Gastroesophageal sphincter (tissue), 4 donors: ENCODE measurements around the gene UNC5A. TPM values are rescaled to one million over a fixed set of nuclear protein-coding genes. Genes with fewer than 3 reads are reported as not detected.

ENCODE experiments used
- ATAC-seq: fragments of 150-250 bp; one replicate; pipeline ENCODE4 v1.9.1; 2016; ENCODE audit warnings: mild to moderate bottlenecking, moderate library complexity
- H3K27ac ChIP-seq, 4 donors: fragments of 200-600 bp; sonication (generic) in 3 of 4; 1 replicate in 3 of 4; 2 replicates in 1 of 4; pipeline ENCODE4 v1.5.1; 2016 to 2019
- H3K27me3 ChIP-seq: fragments of 200-600 bp; sonication (generic); one replicate; pipeline ENCODE4 v1.5.1; 2019
- H3K36me3 ChIP-seq, 2 donors: fragments of 200-600 bp; sonication (generic); one replicate each; pipeline ENCODE4 v1.5.1; 2019; ENCODE audit warnings: control low read depth in 1 of 2
- H3K4me1 ChIP-seq, 3 donors: fragments of 200-600 bp; sonication (generic); 1 replicate in 2 of 3; 2 replicates in 1 of 3; pipeline ENCODE4 v1.5.1; 2016 to 2019; ENCODE audit warnings: control low read depth in 2 of 3
- H3K4me3 ChIP-seq, 2 donors: fragments of 200-600 bp; sonication (generic); one replicate each; pipeline ENCODE4 v1.5.1; 2019; ENCODE audit warnings: mild to moderate bottlenecking in 1 of 2, moderate library complexity in 1 of 2
- H3K9me3 ChIP-seq, 3 donors: fragments of 200-600 bp; sonication (generic); one replicate each; pipeline ENCODE4 v1.5.1; 2017 to 2019; ENCODE audit warnings: control low read depth in 2 of 3
- CTCF ChIP-seq, 4 experiments: fragments of 200-600 bp in 2 of 4; fragments of 450-650 bp in 2 of 4; sonication (generic) in 1 of 4; IDR thresholded peaks; one replicate each; pipeline ENCODE4 v1.5.1; 2017 to 2019; ENCODE audit warnings: antibody characterized with exemption in 4 of 4, mild to moderate bottlenecking in 2 of 4, moderate library complexity in 2 of 4
- EP300 ChIP-seq: sonication (generic); formaldehyde crosslinking; IDR thresholded peaks from one replicate; pipeline ENCODE4 v1.6.1; 2017; ENCODE audit warnings: antibody characterized with exemption, mild to moderate bottlenecking
- POLR2A ChIP-seq, 2 donors: fragments of 450-650 bp; IDR thresholded peaks; one replicate each; pipeline ENCODE4 v1.6.1; 2017; ENCODE audit warnings: antibody characterized with exemption in 2 of 2, mild to moderate bottlenecking in 2 of 2, moderate library complexity in 1 of 2
- POLR2AphosphoS5 ChIP-seq: sonication (generic); formaldehyde crosslinking; IDR thresholded peaks from one replicate; pipeline ENCODE4 v1.6.1; 2017; ENCODE audit warnings: antibody characterized with exemption
- WGBS, 2 donors: methylation state at CpG; one replicate each; pipeline ENCODE4 v1.1.5; 2018; ENCODE audit warnings: low coverage in 1 of 2; 5-methylcytosine and 5-hydroxymethylcytosine counted together
- total RNA-seq, 4 donors: library from RNA; depleted of rRNA; stranded (reverse); fragments of >200 nt; gene quantifications; one replicate each; pipeline ENCODE4 v1.1.0, GENCODE V29; 2016

Gene UNC5A
- total RNA-seq, 4 donors from 2014 or later, result 0.27 TPM; not detected in 3

GRCh38 chr5:176788091-176788490 lies 22.3 kb upstream of the UNC5A start:
- no peak for TF ChIP-seq POLR2AphosphoS5
- TF ChIP-seq POLR2A (IDR thresholded peaks at IDR 0.05), result no peak
- no peak for TF ChIP-seq CTCF (IDR thresholded peaks at IDR 0.05)
- TF ChIP-seq EP300, result no peak
- no peaks in the 10 kb centered on the region for H3K4me1 ChIP-seq
- no peaks in the 10 kb centered on the region for H3K36me3 ChIP-seq
- H3K4me3 ChIP-seq, result no peak overlapping the region
- no peaks in the 10 kb centered on the region for H3K9me3 ChIP-seq
- WGBS, 2 donors, result 51 to 68% methylated on average over 6 to 7 of the region's 7 CpGs
- ATAC-seq, result no peak
- H3K27me3 ChIP-seq, result peaks cover 89% of the 10 kb centered on the region
- H3K27ac ChIP-seq, result no peak overlapping the region

GRCh38 chr5:176788941-176789872 lies 21.2 kb upstream of the UNC5A start:
- no peaks in the 10 kb centered on the region for H3K9me3 ChIP-seq
- H3K27ac ChIP-seq, result no peak overlapping the region
- 37 to 43% methylated on average over 13 to 16 of the region's 20 CpGs for WGBS, 2 donors
- no peak for ATAC-seq
- no peak overlapping the region for H3K4me3 ChIP-seq
- TF ChIP-seq CTCF (IDR thresholded peaks at IDR 0.05) (no peak), POLR2AphosphoS5 (no peak), EP300 (no peak), POLR2A (IDR thresholded peaks at IDR 0.05) (no peak)
- H3K36me3 ChIP-seq, result no peaks in the 10 kb centered on the region
- H3K4me1 ChIP-seq, result no peaks in the 10 kb centered on the region
- H3K27me3 ChIP-seq, result peaks cover 99% of the 10 kb centered on the region

DNA sequence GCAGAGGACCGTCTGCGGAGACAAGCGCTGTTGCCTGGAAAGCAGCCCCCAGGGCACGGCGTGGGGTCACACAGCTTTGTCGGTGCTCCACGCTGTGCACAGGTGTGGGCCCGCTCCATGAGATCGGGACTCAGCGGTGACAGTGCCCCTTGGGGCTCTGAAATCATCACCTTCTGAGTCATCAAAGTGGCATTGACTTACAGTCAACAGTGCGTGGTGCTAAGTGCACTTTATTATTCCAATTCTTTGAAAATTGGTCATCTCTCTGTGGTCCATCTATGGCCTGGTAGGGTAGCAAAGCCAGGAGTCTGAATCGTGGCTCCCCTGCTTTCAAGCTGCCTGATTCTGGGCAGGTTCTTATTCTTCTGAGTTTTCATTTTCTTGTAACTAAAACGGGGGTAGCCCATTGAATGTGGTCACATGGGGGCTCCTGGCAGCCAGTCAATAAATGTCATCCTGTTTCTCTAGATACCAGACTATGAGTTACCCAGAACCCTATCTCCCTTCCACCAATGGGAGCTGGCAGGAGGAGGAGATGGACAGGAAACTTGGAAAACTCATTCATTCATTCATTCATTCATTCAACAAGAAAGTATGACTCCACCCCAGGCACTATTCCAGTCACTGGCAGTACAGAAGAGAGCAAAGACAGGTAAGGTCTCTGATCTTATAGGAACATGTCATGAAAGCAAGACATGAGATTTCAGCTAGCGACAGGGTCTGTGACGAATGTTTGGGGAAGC lies 20.3 kb upstream of the UNC5A start:
- Histone ChIP-seq H3K9me3 (no peaks in the 10 kb centered on the region), H3K36me3 (no peaks in the 10 kb centered on the region), H3K27ac (no peak overlapping the region), H3K27me3 (peaks cover 99% of the 10 kb centered on the region), H3K4me1 (no peaks in the 10 kb centered on the region), H3K4me3 (no peak overlapping the region)
- TF ChIP-seq EP300 (no peak), CTCF (IDR thresholded peaks at IDR 0.05) (no peak), POLR2A (IDR thresholded peaks at IDR 0.05) (no peak), POLR2AphosphoS5 (no peak)
- 63 to 66% methylated on average over 3 to 4 of the region's 15 CpGs for WGBS, 2 donors
- ATAC-seq, result no peak

GRCh38 chr5:176790941-176791340 lies 19.4 kb upstream of the UNC5A start:
- no peak for ATAC-seq
- Histone ChIP-seq H3K27me3 (peaks cover 99% of the 10 kb centered on the region), H3K36me3 (no peaks in the 10 kb centered on the region), H3K4me1 (no peaks in the 10 kb centered on the region), H3K27ac (no peak overlapping the region), H3K9me3 (no peaks in the 10 kb centered on the region), H3K4me3 (no peak overlapping the region)
- TF ChIP-seq POLR2AphosphoS5 (no peak), POLR2A (IDR thresholded peaks at IDR 0.05) (no peak)
- 25 to 35% methylated on average over 2 to 4 of the region's 5 CpGs for WGBS, 2 donors

GRCh38 chr5:176792655-176793342 lies 17.6 kb upstream of the UNC5A start:
- WGBS, 2 donors, result 43 to 79% methylated on average over 5 to 6 of the region's 18 CpGs
- no peaks in the 10 kb centered on the region for H3K9me3 ChIP-seq
- no peak for ATAC-seq
- peaks cover 99% of the 10 kb centered on the region for H3K27me3 ChIP-seq
- no peaks in the 10 kb centered on the region for H3K36me3 ChIP-seq
- H3K4me1 ChIP-seq, result no peaks in the 10 kb centered on the region
- TF ChIP-seq CTCF (IDR thresholded peaks at IDR 0.05) (no peak), POLR2AphosphoS5 (no peak), EP300 (no peak), POLR2A (IDR thresholded peaks at IDR 0.05) (no peak)
- no peak overlapping the region for H3K4me3 ChIP-seq
- H3K27ac ChIP-seq, result no peak overlapping the region
